H9 (cell line): ENCODE measurements around the gene KDM4C. TPM values are rescaled to one million over a fixed set of nuclear protein-coding genes. Genes with fewer than 3 reads are reported as not detected.

ENCODE experiments used
- DNase-seq: peaks from one replicate; pipeline ENCODE4 v3.0.0-alpha.2; 2017
- H2AFZ ChIP-seq: one replicate; pipeline ENCODE4 v1.6.1; 2013; ENCODE audit warnings: mild to moderate bottlenecking, low read length, control low read depth, moderate library complexity
- H2AK5ac ChIP-seq: 2 replicates; pipeline ENCODE4 v1.6.1; 2013; ENCODE audit warnings: low read length, control low read depth, mixed read lengths; ENCODE audit not compliant: insufficient read length
- H2BK120ac ChIP-seq: one replicate; pipeline ENCODE4 v1.6.1; 2013; ENCODE audit warnings: low read depth, mild to moderate bottlenecking, low read length, control low read depth, inconsistent platforms; ENCODE audit not compliant: poor library complexity, severe bottlenecking
- H2BK12ac ChIP-seq: 2 replicates; pipeline ENCODE4 v1.6.1; 2013; ENCODE audit warnings: low read length, control low read depth, mixed read lengths, low read depth; ENCODE audit not compliant: insufficient read length
- H2BK15ac ChIP-seq: 2 replicates; pipeline ENCODE4 v1.6.1; 2013; ENCODE audit warnings: low read depth, low read length, control low read depth
- H2BK20ac ChIP-seq: one replicate; pipeline ENCODE4 v1.6.1; 2013; ENCODE audit warnings: low read depth, mild to moderate bottlenecking, low read length, control low read depth, inconsistent platforms; ENCODE audit not compliant: poor library complexity, severe bottlenecking
- H2BK5ac ChIP-seq: 2 replicates; pipeline ENCODE4 v1.6.1; 2013; ENCODE audit warnings: low read length, control low read depth, mixed read lengths; ENCODE audit not compliant: insufficient read length
- H3K14ac ChIP-seq: 2 replicates; pipeline ENCODE4 v1.6.1; 2013; ENCODE audit warnings: low read length, control low read depth; ENCODE audit not compliant: insufficient read depth
- H3K18ac ChIP-seq: 2 replicates; pipeline ENCODE4 v1.6.1; 2013; ENCODE audit warnings: low read depth, mild to moderate bottlenecking, mixed read lengths, low read length, control low read depth; ENCODE audit not compliant: insufficient read length
- H3K23ac ChIP-seq: 2 replicates; pipeline ENCODE4 v1.6.1; 2013; ENCODE audit warnings: low read length, control low read depth, mixed read lengths, low read depth; ENCODE audit not compliant: insufficient read length
- H3K23me2 ChIP-seq: 2 replicates; pipeline ENCODE4 v1.6.1; 2013; ENCODE audit warnings: low read depth, mild to moderate bottlenecking, mixed read lengths, low read length, control low read depth; ENCODE audit not compliant: insufficient read length, poor library complexity, severe bottlenecking
- H3K27ac ChIP-seq: 2 replicates; pipeline ENCODE4 v1.5.1; 2013; ENCODE audit warnings: low read length, control low read depth, mixed read lengths, low read depth; ENCODE audit not compliant: insufficient read length
- H3K27me3 ChIP-seq: 2 replicates; pipeline ENCODE4 v1.6.1; 2013; ENCODE audit warnings: low read length, control low read depth, inconsistent platforms; ENCODE audit not compliant: insufficient read depth
- H3K4ac ChIP-seq: 2 replicates; pipeline ENCODE4 v1.6.1; 2013; ENCODE audit warnings: low read depth, mild to moderate bottlenecking, control low read depth, inconsistent platforms, low read length, moderate library complexity
- H3K4me1 ChIP-seq: 2 replicates; pipeline ENCODE4 v1.6.1; 2013; ENCODE audit warnings: low read length, control low read depth, inconsistent platforms; ENCODE audit not compliant: insufficient read depth
- H3K4me2 ChIP-seq: 2 replicates; pipeline ENCODE4 v1.6.1; 2013; ENCODE audit warnings: low read length, control low read depth, mixed read lengths; ENCODE audit not compliant: insufficient read length, insufficient read depth
- H3K56ac ChIP-seq: 2 replicates; pipeline ENCODE4 v1.6.1; 2013; ENCODE audit warnings: low read depth, mild to moderate bottlenecking, mixed read lengths, low read length, control low read depth; ENCODE audit not compliant: insufficient read length
- H3K79me1 ChIP-seq: 2 replicates; pipeline ENCODE4 v1.6.1; 2013; ENCODE audit warnings: low read depth, mild to moderate bottlenecking, moderate library complexity, low read length, control low read depth, inconsistent platforms; ENCODE audit not compliant: insufficient read depth, poor library complexity, severe bottlenecking
- H3K79me2 ChIP-seq: 2 replicates; pipeline ENCODE4 v1.6.1; 2013; ENCODE audit warnings: low read length, control low read depth, inconsistent platforms; ENCODE audit not compliant: insufficient read depth
- H3K9ac ChIP-seq: 2 replicates; pipeline ENCODE4 v1.6.1; 2013; ENCODE audit warnings: low read length, control low read depth, mixed read lengths; ENCODE audit not compliant: insufficient read length; ENCODE audit errors: extremely low read depth
- H3K9me3 ChIP-seq: one replicate; pipeline ENCODE4 v1.6.1; 2013; ENCODE audit warnings: low read depth, low read length, inconsistent platforms; ENCODE audit not compliant: control insufficient read depth
- H3T11ph ChIP-seq: one replicate; pipeline ENCODE4 v1.6.1; 2013; ENCODE audit warnings: mild to moderate bottlenecking, low read length, control low read depth, inconsistent platforms
- H4K20me1 ChIP-seq: one replicate; pipeline ENCODE4 v1.6.1; 2013; ENCODE audit not compliant: control insufficient read depth, insufficient read length, insufficient read depth
- H4K5ac ChIP-seq: 2 replicates; pipeline ENCODE4 v1.6.1; 2013; ENCODE audit warnings: low read depth, mild to moderate bottlenecking, mixed read lengths, low read length, control low read depth; ENCODE audit not compliant: insufficient read length
- H4K8ac ChIP-seq: replicated peaks from 2 replicates; pipeline ENCODE4 v1.6.1; 2013; ENCODE audit warnings: low read length, control low read depth, mixed read lengths, low read depth; ENCODE audit not compliant: insufficient read length
- H4K91ac ChIP-seq: 2 replicates; pipeline ENCODE4 v1.6.1; 2013; ENCODE audit warnings: low read depth, mild to moderate bottlenecking, moderate library complexity, mixed read lengths, low read length, control low read depth; ENCODE audit not compliant: insufficient read length
- H3K27ac Mint-ChIP-seq, 3 experiments: 2 replicates in 2 of 3; 3 replicates in 1 of 3; pipeline ENCODE4 v1.8.0; 2020 to 2021; ENCODE audit warnings: mixed read lengths in 3 of 3, mild to moderate bottlenecking in 1 of 3, moderate library complexity in 1 of 3
- H3K27me3 Mint-ChIP-seq: 2 replicates; pipeline ENCODE4 v1.8.0; 2021; ENCODE audit warnings: low read depth, mild to moderate bottlenecking, moderate library complexity, mixed read lengths
- H3K36me3 Mint-ChIP-seq, 3 experiments: 2 replicates in 2 of 3; 3 replicates in 1 of 3; pipeline ENCODE4 v1.8.0; 2020 to 2021; ENCODE audit warnings: low read depth in 3 of 3, mixed read lengths in 3 of 3; ENCODE audit not compliant: insufficient read depth in 1 of 3
- H3K4me1 Mint-ChIP-seq, 2 experiments: 2 replicates each; pipeline ENCODE4 v1.8.0; 2020; ENCODE audit warnings: mixed read lengths in 2 of 2
- H3K4me3 Mint-ChIP-seq, 2 experiments: 2 replicates in 1 of 2; 3 replicates in 1 of 2; pipeline ENCODE4 v1.8.0; 2020 to 2021; ENCODE audit warnings: mild to moderate bottlenecking in 2 of 2, mixed read lengths in 2 of 2, moderate library complexity in 1 of 2
- H3K9me3 Mint-ChIP-seq, 2 experiments: 2 replicates in 1 of 2; 3 replicates in 1 of 2; pipeline ENCODE4 v1.8.0; 2020; ENCODE audit warnings: mild to moderate bottlenecking in 2 of 2, mixed read lengths in 2 of 2, moderate library complexity in 1 of 2
- CTCF ChIP-seq: fragments of 200-600 bp; sonication (generic); conservative IDR thresholded peaks from 3 replicates; pipeline ENCODE4 v1.8.0; 2021; ENCODE audit warnings: antibody characterized with exemption, mild to moderate bottlenecking
- WGBS: extraction: QIAGEN DNeasy Blood & Tissue Kit; methylation state at CpG from one replicate; pipeline ENCODE4 v1.1.7; 2013; ENCODE audit warnings: missing lambda C conversion rate, low lambda C conversion rate, mixed read lengths; ENCODE audit not compliant: insufficient read length; ENCODE audit errors: extremely low coverage; 5-methylcytosine and 5-hydroxymethylcytosine counted together
- total RNA-seq: library from RNA; stranded (reverse); gene quantifications from 2 replicates; pipeline ENCODE4 v1.2.1, GENCODE V29; 2021

The KDM4C gene
- total RNA-seq, 1 experiment from 2014 or later: 24.0 TPM

GRCh38 chr9:7205806-7206205, 448.0 kb downstream of the KDM4C start:
- no peak overlapping the region for H2BK12ac ChIP-seq
- H3T11ph ChIP-seq: no peak overlapping the region
- no peaks in the 10 kb centered on the region for H4K20me1 ChIP-seq
- no peak overlapping the region for H3K56ac ChIP-seq
- Mint-ChIP-seq H3K36me3 (no peaks in the 10 kb centered on the region), H3K4me3 (no peak overlapping the region), H3K4me1 (peaks cover 24 to 36% of the 10 kb centered on the region in 2 experiments), H3K9me3 (no peaks in the 10 kb centered on the region), H3K27ac (no peak overlapping the region), H3K27me3 (peaks cover 13% of the 10 kb centered on the region)
- no peak for TF ChIP-seq CTCF
- no peak overlapping the region for H3K14ac ChIP-seq
- no peak overlapping the region for H3K18ac ChIP-seq
- H3K4me1 ChIP-seq: no peaks in the 10 kb centered on the region; the same call in 1 of the 2 replicates
- no peaks in the 10 kb centered on the region; the same call in 1 of the 2 replicates for H3K27me3 ChIP-seq
- no peak overlapping the region for H2BK120ac ChIP-seq
- no peak overlapping the region for H3K27ac ChIP-seq
- no peaks in the 10 kb centered on the region for H3K79me1 ChIP-seq
- H2BK15ac ChIP-seq: no peak overlapping the region
- no peak overlapping the region for H3K23ac ChIP-seq
- no peak overlapping the region for H4K8ac ChIP-seq
- no peak overlapping the region for H2BK5ac ChIP-seq
- no peak overlapping the region for H4K91ac ChIP-seq
- no peak overlapping the region for H2AFZ ChIP-seq
- no peak overlapping the region for H3K4me2 ChIP-seq
- no peak overlapping the region for H2BK20ac ChIP-seq
- no peaks in the 10 kb centered on the region for H3K9me3 ChIP-seq
- WGBS: no CpG with 5 or more reads among the region's 4 CpGs
- H3K9ac ChIP-seq: no peak overlapping the region
- DNase-seq: no peak
- no peak overlapping the region for H3K4ac ChIP-seq
- H2AK5ac ChIP-seq: no peak overlapping the region
- no peak overlapping the region for H4K5ac ChIP-seq
- no peaks in the 10 kb centered on the region for H3K23me2 ChIP-seq
- H3K79me2 ChIP-seq: no peaks in the 10 kb centered on the region
